ENCODE results near the gene KLK15.
"Not testable (repeated sequence)": the region's sequence is repeated elsewhere in the genome, so short reads cannot be mapped to it uniquely, and the experiment has no call there.

KLK15 gene

GRCh38 chr19:50794876-50795663 is 38.3 kb downstream of the KLK15 start:
- FAIRE-seq: no peak

- FAIRE-seq: no peak
Observed at GRCh38 chr19:50794074-50794875, 39.1 kb downstream of the KLK15 start.

GRCh38 chr19:50793558-50794065 is 39.8 kb downstream of the KLK15 start:
- no peak for FAIRE-seq

GRCh38 chr19:50792272-50793250 is 40.8 kb downstream of the KLK15 start:
- no peak for FAIRE-seq

- no peak for FAIRE-seq
Observed at GRCh38 chr19:50791594-50792271, 41.6 kb downstream of the KLK15 start.

- FAIRE-seq: no peak
Observed at GRCh38 chr19:50790922-50791467, 42.4 kb downstream of the KLK15 start.

GRCh38 chr19:50790396-50790795 is 43.0 kb downstream of the KLK15 start, which contains the start of gene ACP4:
TSS of gene ACP4 (plus strand) at chr19:50790415. CDS start at chr19:50790415, 0 bp downstream.
- FAIRE-seq: no peak

- FAIRE-seq: no peak
Observed at GRCh38 chr19:50785329-50785728, 48.0 kb downstream of the KLK15 start.

- no peak for FAIRE-seq
Observed at GRCh38 chr19:50784710-50785109, 48.7 kb downstream of the KLK15 start.

- FAIRE-seq: not testable (repeated sequence)
Observed at GRCh38 chr19:50783848-50784152, 49.6 kb downstream of the KLK15 start.

GRCh38 chr19:50780753-50781435 is 52.5 kb downstream of the KLK15 start:
- FAIRE-seq: no peak

- FAIRE-seq: no peak
Observed at GRCh38 chr19:50779504-50780457, 53.6 kb downstream of the KLK15 start.

GRCh38 chr19:50778906-50779430 is 54.4 kb downstream of the KLK15 start:
- FAIRE-seq: no peak

GRCh38 chr19:50777830-50778303 is 55.5 kb downstream of the KLK15 start:
- FAIRE-seq: no peak

- no peak for FAIRE-seq
Observed at GRCh38 chr19:50777261-50777660, 56.1 kb downstream of the KLK15 start.

GRCh38 chr19:50776131-50776530 is 57.2 kb downstream of the KLK15 start:
- no peak for FAIRE-seq

All from A204.1 (cell line).